Left lung (tissue), 14 donors: ENCODE measurements around the gene ZNF420. TPM values are rescaled to one million over a fixed set of nuclear protein-coding genes. Genes with fewer than 3 reads are reported as not detected.

Experiments used
- ATAC-seq: fragments of 200-7000 bp; cut with Tn5 transposase; one replicate; pipeline ENCODE4 v1.9.1; 2020; ENCODE audit warnings: moderate library complexity
- DNase-seq, 4 donors: peaks; one replicate each; pipeline ENCODE4 v3.0.0-alpha.2; 2013 to 2020
- H3K27ac ChIP-seq, 2 donors: fragments of 200-600 bp; sonication (generic) in 1 of 2; one replicate each; pipeline versions ENCODE4 v1.5.0 to v1.8.0; 2020 to 2021
- H3K27me3 ChIP-seq, 2 donors: fragments of 200-600 bp; sonication (generic) in 1 of 2; one replicate each; pipeline versions ENCODE4 v1.5.0 to v1.8.0; 2020 to 2021
- H3K36me3 ChIP-seq, 2 donors: fragments of 200-600 bp; sonication (generic) in 1 of 2; one replicate each; pipeline versions ENCODE4 v1.5.0 to v1.8.0; 2020 to 2021
- H3K4me1 ChIP-seq, 2 donors: fragments of 200-600 bp; one replicate each; pipeline ENCODE4 v1.8.0; 2021
- H3K4me3 ChIP-seq, 2 donors: fragments of 200-600 bp; sonication (generic) in 1 of 2; one replicate each; pipeline versions ENCODE4 v1.5.0 to v1.8.0; 2020 to 2021; ENCODE audit warnings: mild to moderate bottlenecking in 1 of 2
- H3K9me3 ChIP-seq, 2 donors: fragments of 200-600 bp; sonication (generic) in 1 of 2; one replicate each; pipeline versions ENCODE4 v1.5.0 to v1.8.0; 2020 to 2021
- intact Hi-C, 2 donors: fragments of 100-400 bp; cut with DNase I; formaldehyde crosslinking; loops; one replicate each; pipeline versions ENCODE4 v1.11.2 to v1.14.2; 2022
- long read RNA-seq, 12 donors: library from polyadenylated mRNA in 2 of 12; unstranded in 2 of 12; transcript quantifications; one replicate each; pipeline ENCODE4 v2.0.0 and lab custom pipeline, GENCODE V29; 2019 to 2026
- polyA plus RNA-seq, 6 donors: library from polyadenylated mRNA; unstranded; fragments of 120-200 nt; gene quantifications; one replicate each; pipeline ENCODE4 v1.2.1, GENCODE V29; 2013; ENCODE audit not compliant: insufficient read length in 6 of 6
- total RNA-seq, 2 donors: library from RNA; stranded (reverse); fragmentation: NEBNext Ultra II Directional; extraction: Animal tissue kit (Norgen Biotek cat#: 25700); gene quantifications; one replicate each; pipeline ENCODE4 v1.2.1, GENCODE V29; 2021
- TF ChIP-seq, protein P1 (sequence below), 2 donors: fragments of 200-600 bp; sonication (generic) in 1 of 2; IDR thresholded peaks; one replicate each; pipeline versions ENCODE4 v1.5.0 to v1.8.0; 2021; ENCODE audit warnings: antibody characterized with exemption in 2 of 2
- donor health status: DM: no; HTN: yes; CAD: no.
- donor health status: DM: no; HTN: no; CAD: no.

Gene ZNF420
- 10 to 100 TPM in 1 of 2 donors, 1 to 10 TPM in 1; 5.9 to 12.3 TPM for total RNA-seq
- polyA plus RNA-seq: 10 to 100 TPM; 20.7 to 22.9 (median 21.9) TPM
- long read RNA-seq, donor 1, transcript ZNF420-202 (5 exons, 3,535 nt): major isoform, 7 of 9 reads
- long read RNA-seq, donor 1, partial matches to known transcripts: 0 of 9 reads
- long read RNA-seq, donor 1, other reads (novel, unspliced or antisense): 0 of 9 reads
- long read RNA-seq, donor 2, transcript ZNF420-202 (5 exons, 3,535 nt): major isoform, 5 of 5 reads
- long read RNA-seq, donor 2, partial matches to known transcripts: 0 of 5 reads
- long read RNA-seq, donor 2, other reads (novel, unspliced or antisense): 0 of 5 reads
- long read RNA-seq, donor 3, transcript ZNF420-202 (5 exons, 3,535 nt): major isoform, 6 of 6 reads
- long read RNA-seq, donor 3, partial matches to known transcripts: 0 of 6 reads
- long read RNA-seq, donor 3, other reads (novel, unspliced or antisense): 0 of 6 reads
- long read RNA-seq, donor 4, partial matches to known transcripts: 0 of 2 reads
- long read RNA-seq, donor 4, other reads (novel, unspliced or antisense): 2 of 2 reads
- long read RNA-seq, donor 5, partial matches to known transcripts: 0 of 3 reads
- long read RNA-seq, donor 5, other reads (novel, unspliced or antisense): 0 of 3 reads
- long read RNA-seq, donor 6, partial matches to known transcripts: 0 of 5 reads
- long read RNA-seq, donor 6, other reads (novel, unspliced or antisense): 0 of 5 reads
- long read RNA-seq, donor 7, transcript ZNF420-202 (5 exons, 3,535 nt): major isoform, 5 of 5 reads
- long read RNA-seq, donor 7, partial matches to known transcripts: 0 of 5 reads
- long read RNA-seq, donor 7, other reads (novel, unspliced or antisense): 0 of 5 reads
- long read RNA-seq, donor 8, transcript ZNF420-202 (5 exons, 3,535 nt): major isoform, 5 of 5 reads
- long read RNA-seq, donor 8, partial matches to known transcripts: 0 of 5 reads
- long read RNA-seq, donor 8, other reads (novel, unspliced or antisense): 0 of 5 reads
- long read RNA-seq, donor 9: 0 reads
- long read RNA-seq, donor 10: 0 reads
- long read RNA-seq, donor 11: 0 reads
- long read RNA-seq, donor 12, partial matches to known transcripts: 0 of 4 reads
- long read RNA-seq, donor 12, other reads (novel, unspliced or antisense): 0 of 4 reads

DNA sequence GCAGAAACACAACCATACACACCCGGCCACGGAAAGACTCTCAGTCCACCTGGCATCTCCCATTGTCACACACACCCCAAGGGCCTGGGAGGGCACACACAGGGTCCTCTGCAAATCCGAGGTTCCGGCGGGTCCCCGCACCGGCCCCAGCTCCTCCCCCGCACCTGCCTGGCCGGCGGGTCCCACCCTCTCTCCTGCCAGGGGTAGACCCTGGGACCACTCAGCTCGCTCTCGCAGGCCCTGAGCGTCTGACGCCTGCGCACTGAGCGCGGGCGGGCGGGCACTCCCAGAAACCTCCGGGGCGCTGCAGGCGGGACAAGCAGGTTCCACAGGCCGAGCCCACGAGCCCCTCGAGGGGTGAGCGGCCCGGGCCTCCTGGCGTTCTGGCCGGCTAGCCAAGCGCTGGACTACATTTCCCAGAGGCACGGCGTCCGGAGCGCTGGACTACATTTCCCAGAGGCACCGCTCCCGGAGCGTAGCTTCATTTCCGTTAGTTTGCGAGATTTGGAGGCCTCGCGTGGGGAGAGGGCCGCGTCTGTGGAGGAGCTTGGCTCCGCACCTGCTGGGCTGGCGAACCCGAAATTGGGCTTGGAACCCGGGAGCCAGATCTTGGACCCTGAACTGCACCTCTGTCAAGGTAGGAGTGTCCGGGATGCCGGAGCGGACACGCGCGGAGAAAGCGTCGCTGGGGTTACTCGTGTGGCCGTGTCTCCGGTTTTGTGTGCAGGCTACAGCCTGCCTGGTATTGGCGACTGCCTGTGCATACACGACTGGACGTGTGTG lies at the start of gene ZNF420:
Gene ZNF420 (plus strand): TSS at position 500 of the 783 bp plus-strand sequence. CDS start 10,686 bp downstream, outside the sequence.
- Histone ChIP-seq H3K4me1 (peaks cover 15 to 16% of the 10 kb centered on the region in 2 donors), H3K4me3 (peak within 1 kb of the TSS; percentile 63 to 67), H3K9me3 (peaks cover 0 to 37% of the 10 kb centered on the region in 2 donors), H3K27ac (peak within 1 kb of the TSS; percentile 81 to 82), H3K27me3 (no peaks in the 10 kb centered on the region), H3K36me3 (peaks cover 0 to 14% of the 10 kb centered on the region in 2 donors)
- intact Hi-C loops: no loop called here
- peak; percentile 93 to 97 (median 95) for DNase-seq
- ATAC-seq: peak; percentile 100
- TF ChIP-seq, protein P1, sequence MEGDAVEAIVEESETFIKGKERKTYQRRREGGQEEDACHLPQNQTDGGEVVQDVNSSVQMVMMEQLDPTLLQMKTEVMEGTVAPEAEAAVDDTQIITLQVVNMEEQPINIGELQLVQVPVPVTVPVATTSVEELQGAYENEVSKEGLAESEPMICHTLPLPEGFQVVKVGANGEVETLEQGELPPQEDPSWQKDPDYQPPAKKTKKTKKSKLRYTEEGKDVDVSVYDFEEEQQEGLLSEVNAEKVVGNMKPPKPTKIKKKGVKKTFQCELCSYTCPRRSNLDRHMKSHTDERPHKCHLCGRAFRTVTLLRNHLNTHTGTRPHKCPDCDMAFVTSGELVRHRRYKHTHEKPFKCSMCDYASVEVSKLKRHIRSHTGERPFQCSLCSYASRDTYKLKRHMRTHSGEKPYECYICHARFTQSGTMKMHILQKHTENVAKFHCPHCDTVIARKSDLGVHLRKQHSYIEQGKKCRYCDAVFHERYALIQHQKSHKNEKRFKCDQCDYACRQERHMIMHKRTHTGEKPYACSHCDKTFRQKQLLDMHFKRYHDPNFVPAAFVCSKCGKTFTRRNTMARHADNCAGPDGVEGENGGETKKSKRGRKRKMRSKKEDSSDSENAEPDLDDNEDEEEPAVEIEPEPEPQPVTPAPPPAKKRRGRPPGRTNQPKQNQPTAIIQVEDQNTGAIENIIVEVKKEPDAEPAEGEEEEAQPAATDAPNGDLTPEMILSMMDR (IDR thresholded peaks at IDR 0.05): no peak

DNA sequence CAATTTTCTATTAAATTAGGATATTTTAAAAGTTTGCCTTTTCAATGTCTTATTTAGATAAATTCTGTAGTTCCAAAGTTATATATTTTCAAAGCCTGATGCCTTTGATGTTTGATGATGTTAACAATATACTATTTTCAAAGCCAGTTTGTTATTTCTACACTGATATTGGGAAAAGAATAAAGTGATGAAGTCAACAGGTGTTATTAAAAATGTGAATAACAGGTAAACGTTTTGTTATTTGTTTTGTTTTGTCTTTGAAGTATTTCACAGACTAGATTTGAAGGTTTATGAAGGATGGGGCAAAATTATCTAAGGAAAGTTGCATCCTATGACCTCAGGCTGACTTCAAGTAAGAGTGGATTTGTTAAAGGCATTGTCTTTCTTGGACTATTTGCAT lies 33.1 kb upstream of the ZNF420 start:
- Histone ChIP-seq H3K9me3 (peaks cover 0 to 92% of the 10 kb centered on the region in 2 donors), H3K4me3 (no peak overlapping the region), H3K36me3 (no peaks in the 10 kb centered on the region), H3K27ac (no peak overlapping the region), H3K4me1 (no peaks in the 10 kb centered on the region), H3K27me3 (no peaks in the 10 kb centered on the region)
- ATAC-seq (no peak), DNase-seq (no peak)
- TF ChIP-seq, protein P1 (IDR thresholded peaks at IDR 0.05): no peak
- intact Hi-C loops: no loop called here

DNA sequence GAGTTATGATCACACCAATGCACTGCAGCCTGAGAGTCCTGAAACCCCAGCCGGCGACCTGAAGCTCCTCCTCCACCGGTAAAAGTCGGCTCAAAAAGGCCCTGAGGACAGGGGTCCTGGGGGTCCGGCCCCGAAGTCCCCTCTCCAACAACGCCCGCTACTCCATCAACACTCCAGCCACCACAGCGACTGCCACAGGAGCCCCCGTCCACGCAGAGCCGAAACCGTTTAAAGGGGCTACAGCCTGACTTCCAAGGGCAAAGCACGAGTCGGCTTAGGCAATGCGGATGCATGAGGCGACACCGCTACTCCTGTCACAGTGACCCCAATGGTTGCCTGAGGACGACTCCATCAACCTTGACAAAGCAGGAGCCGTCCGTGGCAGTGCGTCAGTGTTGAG lies 22.9 kb upstream of the ZNF420 start:
- intact Hi-C loops: no loop called here
- Histone ChIP-seq H3K4me3 (no peak overlapping the region), H3K4me1 (no peaks in the 10 kb centered on the region), H3K9me3 (peaks cover 0 to 95% of the 10 kb centered on the region in 2 donors), H3K27me3 (no peaks in the 10 kb centered on the region), H3K27ac (no peak overlapping the region), H3K36me3 (no peaks in the 10 kb centered on the region)
- DNase-seq (no peak), ATAC-seq (no peak)
- TF ChIP-seq, protein P1 (IDR thresholded peaks at IDR 0.05): no peak

DNA sequence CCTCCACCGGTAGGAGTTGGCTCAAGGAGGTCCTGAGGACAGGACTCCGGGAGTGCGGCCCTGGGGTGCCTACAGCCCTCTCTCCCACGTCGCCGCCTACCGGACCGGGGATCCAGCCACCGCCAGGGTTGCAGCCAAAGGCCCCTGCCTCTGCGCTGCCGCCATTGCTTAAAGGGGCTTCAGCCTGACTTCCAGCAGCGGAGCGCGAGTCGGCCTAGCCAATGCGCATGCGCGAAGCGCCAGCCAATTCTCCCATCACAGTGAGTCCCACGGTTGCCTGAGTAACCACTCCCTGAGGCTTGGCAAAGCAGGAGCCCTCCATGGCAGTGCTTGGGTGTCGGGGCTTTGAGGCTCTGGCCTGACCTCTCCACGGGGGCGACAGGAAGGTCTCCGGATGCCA lies 21.5 kb upstream of the ZNF420 start:
- H3K9me3 ChIP-seq: peaks cover 0 to 95% of the 10 kb centered on the region in 2 donors
- H3K4me3 ChIP-seq: no peak overlapping the region
- H3K4me1 ChIP-seq: no peaks in the 10 kb centered on the region
- DNase-seq (no peak), ATAC-seq (no peak)
- H3K27ac ChIP-seq: no peak overlapping the region
- TF ChIP-seq, protein P1 (IDR thresholded peaks at IDR 0.05): no peak
- no peaks in the 10 kb centered on the region for H3K36me3 ChIP-seq
- intact Hi-C loops: no loop called here
- H3K27me3 ChIP-seq: no peaks in the 10 kb centered on the region
